ENCODE measurements around the gene VWA3B. TPM values are rescaled to one million over a fixed set of nuclear protein-coding genes. Genes with fewer than 3 reads are reported as not detected.
"Not testable (repeated sequence)": the region's sequence is repeated elsewhere in the genome, so short reads cannot be mapped to it uniquely, and the experiment has no call there.

Gene VWA3B
- total RNA-seq, 1 donor from 2014 or later, result not detected

DNA sequence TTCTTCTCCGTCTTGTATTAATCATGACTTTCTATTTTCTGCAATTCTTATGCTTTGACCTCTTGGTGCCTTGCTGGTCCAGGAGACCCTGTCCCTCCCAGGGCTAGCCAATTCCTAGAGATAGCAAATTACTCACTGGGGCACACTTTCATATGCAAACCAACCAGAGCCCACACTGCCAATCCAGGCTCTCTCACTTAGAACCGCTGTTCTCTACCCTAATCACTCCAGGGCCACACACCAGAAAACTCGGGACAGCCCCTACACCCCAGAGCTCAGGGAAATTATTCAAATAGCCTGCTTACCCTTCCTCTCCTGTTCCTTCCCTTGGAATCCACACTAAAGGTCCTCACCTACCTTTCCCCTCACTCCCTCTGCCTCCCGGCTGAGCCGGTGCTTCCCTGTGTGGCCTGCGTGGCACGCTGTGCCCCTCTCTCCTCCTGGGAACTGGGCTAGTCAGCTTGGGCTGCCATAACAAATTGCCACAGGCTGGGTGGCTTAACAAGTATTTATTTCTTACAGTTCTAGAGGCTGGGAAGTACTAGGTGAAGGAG, 41.7 kb downstream of the VWA3B start:
- TF ChIP-seq, protein P1, sequence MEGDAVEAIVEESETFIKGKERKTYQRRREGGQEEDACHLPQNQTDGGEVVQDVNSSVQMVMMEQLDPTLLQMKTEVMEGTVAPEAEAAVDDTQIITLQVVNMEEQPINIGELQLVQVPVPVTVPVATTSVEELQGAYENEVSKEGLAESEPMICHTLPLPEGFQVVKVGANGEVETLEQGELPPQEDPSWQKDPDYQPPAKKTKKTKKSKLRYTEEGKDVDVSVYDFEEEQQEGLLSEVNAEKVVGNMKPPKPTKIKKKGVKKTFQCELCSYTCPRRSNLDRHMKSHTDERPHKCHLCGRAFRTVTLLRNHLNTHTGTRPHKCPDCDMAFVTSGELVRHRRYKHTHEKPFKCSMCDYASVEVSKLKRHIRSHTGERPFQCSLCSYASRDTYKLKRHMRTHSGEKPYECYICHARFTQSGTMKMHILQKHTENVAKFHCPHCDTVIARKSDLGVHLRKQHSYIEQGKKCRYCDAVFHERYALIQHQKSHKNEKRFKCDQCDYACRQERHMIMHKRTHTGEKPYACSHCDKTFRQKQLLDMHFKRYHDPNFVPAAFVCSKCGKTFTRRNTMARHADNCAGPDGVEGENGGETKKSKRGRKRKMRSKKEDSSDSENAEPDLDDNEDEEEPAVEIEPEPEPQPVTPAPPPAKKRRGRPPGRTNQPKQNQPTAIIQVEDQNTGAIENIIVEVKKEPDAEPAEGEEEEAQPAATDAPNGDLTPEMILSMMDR (IDR thresholded peaks at IDR 0.05), result no peak
- Mint-ChIP-seq H3K4me1 (ENCODE audit: low read depth) (no peaks in the 10 kb centered on the region), H3K27ac (ENCODE audit: unreplicated experiment) (no peak overlapping the region), H3K27me3 (ENCODE audit: low read depth) (peaks cover 54% of the 10 kb centered on the region), H3K4me3 (ENCODE audit: unreplicated experiment) (no peak overlapping the region), H3K36me3 (ENCODE audit: low read depth) (no peaks in the 10 kb centered on the region), H3K9me3 (ENCODE audit: low read depth) (no peaks in the 10 kb centered on the region)
- DNase-seq (ENCODE audit: low spot score), result no peak

DNA sequence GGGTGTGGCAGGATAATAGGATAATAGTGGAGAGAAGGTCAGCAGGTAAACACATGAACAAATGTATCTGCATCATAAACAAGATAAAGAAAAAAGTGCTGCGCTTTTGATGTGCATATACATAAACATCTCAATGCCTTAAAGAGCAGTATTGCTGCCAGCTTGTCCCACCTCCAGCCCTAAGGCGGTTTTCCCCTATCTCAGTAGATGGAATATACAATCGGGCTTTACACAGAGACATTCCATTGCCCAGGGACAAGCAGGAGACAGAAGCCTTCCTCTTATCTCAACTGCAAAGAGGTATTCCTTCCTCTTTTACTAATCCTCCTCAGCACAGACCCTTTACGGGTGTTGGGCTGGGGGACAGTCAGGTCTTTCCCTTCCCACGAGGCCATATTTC, 43.1 kb downstream of the VWA3B start:
- H3K9me3 Mint-ChIP-seq (ENCODE audit: low read depth); H3K4me1 Mint-ChIP-seq (ENCODE audit: low read depth); DNase-seq (ENCODE audit: low spot score); H3K27ac Mint-ChIP-seq (ENCODE audit: unreplicated experiment); H3K4me3 Mint-ChIP-seq (ENCODE audit: unreplicated experiment); H3K36me3 Mint-ChIP-seq (ENCODE audit: low read depth): not testable (repeated sequence)
- H3K27me3 Mint-ChIP-seq (ENCODE audit: low read depth), result peaks cover 45% of the 10 kb centered on the region

DNA sequence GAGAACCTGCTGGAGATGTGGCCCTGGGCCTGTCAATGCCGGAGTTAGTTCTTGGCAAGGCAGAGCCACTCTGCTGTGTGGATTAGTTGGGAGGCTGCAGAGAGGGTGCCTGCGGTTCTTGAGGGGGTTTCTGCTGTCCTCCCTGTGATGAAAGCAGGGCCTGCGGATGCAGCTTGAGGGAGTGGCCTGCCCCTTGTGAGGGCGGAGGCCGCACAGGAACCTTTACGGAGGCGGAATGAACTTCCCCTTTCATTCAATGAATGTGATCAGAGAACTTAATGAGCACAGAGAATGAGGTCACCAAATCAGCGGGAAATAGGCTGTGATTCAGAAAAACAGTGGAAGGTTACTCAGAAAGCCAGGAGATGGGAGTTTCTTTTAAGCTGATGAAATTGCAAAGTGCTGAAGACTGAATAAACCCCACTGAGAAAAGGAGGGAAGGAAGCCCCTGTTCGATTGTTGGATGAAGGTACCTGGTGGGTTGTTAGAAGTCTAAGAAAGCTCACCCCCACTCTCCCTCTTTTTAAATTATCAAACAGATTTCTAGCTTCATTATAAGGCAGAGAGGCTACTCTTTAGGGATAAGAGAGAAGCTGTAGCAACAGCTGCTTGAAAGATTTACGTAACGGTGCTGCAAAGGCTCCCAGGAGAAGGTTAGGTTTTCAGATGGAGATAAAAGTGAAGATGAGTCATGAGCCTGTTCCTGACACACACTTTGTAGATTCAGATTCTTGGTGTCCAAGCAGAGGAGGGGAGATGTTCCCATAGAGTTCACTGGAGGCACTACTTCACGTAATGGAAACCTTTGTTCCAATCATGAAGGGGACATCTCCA, 47.4 kb downstream of the VWA3B start:
- H3K27ac Mint-ChIP-seq (ENCODE audit: unreplicated experiment), result no peak overlapping the region
- peaks cover 23% of the 10 kb centered on the region for H3K27me3 Mint-ChIP-seq (ENCODE audit: low read depth)
- DNase-seq (ENCODE audit: low spot score), result no peak
- H3K4me3 Mint-ChIP-seq (ENCODE audit: unreplicated experiment), result no peak overlapping the region
- H3K36me3 Mint-ChIP-seq (ENCODE audit: low read depth), result no peaks in the 10 kb centered on the region
- TF ChIP-seq, protein P1 (IDR thresholded peaks at IDR 0.05), result no peak
- H3K4me1 Mint-ChIP-seq (ENCODE audit: low read depth), result no peaks in the 10 kb centered on the region
- peaks cover 4% of the 10 kb centered on the region for H3K9me3 Mint-ChIP-seq (ENCODE audit: low read depth)

DNA sequence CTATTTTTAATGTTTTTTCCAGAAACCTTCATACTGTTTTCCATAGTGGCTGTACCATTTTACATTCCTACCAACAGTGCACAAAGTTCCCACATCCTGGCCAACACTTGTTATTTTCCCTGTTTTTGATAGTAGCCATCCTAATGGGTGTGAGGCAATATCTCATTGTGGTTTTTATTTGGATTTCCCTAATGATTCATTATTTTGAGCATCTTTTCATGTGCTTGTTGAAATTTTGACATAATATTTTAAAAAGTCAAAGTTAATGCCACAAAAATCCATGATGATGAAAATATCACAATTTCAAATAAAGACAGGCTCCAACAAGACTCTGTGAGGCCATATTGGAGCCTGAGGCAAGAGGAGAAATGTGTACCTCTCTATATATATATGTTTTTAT, 50.2 kb downstream of the VWA3B start:
- H3K27me3 Mint-ChIP-seq (ENCODE audit: low read depth), result peaks cover 16% of the 10 kb centered on the region
- H3K4me1 Mint-ChIP-seq (ENCODE audit: low read depth), result no peaks in the 10 kb centered on the region
- no peak overlapping the region for H3K4me3 Mint-ChIP-seq (ENCODE audit: unreplicated experiment)
- H3K36me3 Mint-ChIP-seq (ENCODE audit: low read depth), result no peaks in the 10 kb centered on the region
- H3K9me3 Mint-ChIP-seq (ENCODE audit: low read depth), result peaks cover 4% of the 10 kb centered on the region
- TF ChIP-seq, protein P1 (IDR thresholded peaks at IDR 0.05), result no peak
- no peak for DNase-seq (ENCODE audit: low spot score)
- H3K27ac Mint-ChIP-seq (ENCODE audit: unreplicated experiment), result no peak overlapping the region

DNA sequence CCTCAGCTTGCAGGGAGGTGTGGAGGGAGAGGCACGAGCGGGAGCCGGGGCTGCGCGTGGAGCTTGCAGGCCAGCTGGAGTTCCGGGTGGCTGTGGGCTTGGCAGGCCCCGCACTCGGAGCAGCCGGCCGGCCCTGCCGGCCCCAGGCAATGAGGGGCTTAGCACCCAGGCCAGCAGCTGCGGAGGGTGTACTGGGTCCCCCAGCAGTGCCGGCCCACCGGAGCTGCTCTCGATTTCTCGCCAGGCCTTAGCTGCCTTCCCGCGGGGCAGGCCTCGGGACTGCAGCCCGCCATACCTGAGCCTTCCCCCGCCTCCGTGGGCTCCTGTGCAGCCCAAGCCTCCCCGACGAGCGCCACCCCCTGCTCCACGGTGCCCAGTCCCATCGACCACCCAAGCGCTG, 52.0 kb downstream of the VWA3B start:
- not testable (repeated sequence) for H3K27ac Mint-ChIP-seq (ENCODE audit: unreplicated experiment); H3K4me3 Mint-ChIP-seq (ENCODE audit: unreplicated experiment); H3K4me1 Mint-ChIP-seq (ENCODE audit: low read depth); DNase-seq (ENCODE audit: low spot score); H3K36me3 Mint-ChIP-seq (ENCODE audit: low read depth); H3K9me3 Mint-ChIP-seq (ENCODE audit: low read depth)
- peaks cover 16% of the 10 kb centered on the region for H3K27me3 Mint-ChIP-seq (ENCODE audit: low read depth)

DNA sequence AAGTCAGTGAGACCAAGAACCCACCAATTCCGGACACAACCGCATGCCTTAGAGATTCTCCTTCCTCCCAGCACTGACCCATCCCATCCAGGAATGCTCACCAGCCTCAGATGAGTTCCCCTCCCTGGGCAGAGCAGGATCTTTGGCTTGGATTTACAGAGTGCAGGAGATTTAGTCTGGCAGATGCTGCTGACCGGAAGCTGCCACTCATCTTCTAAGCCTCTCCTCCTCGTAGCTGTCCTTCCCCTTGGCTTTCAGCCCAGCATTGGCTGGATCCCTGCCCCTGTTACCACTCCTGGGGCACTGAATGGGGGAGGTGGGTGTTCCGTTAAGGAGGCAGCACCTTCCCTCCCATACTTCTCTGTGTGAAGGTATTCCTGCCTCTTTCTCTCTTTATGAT, 53.2 kb downstream of the VWA3B start:
- Mint-ChIP-seq H3K36me3 (ENCODE audit: low read depth) (no peaks in the 10 kb centered on the region), H3K27ac (ENCODE audit: unreplicated experiment) (no peak overlapping the region), H3K9me3 (ENCODE audit: low read depth) (peaks cover 4% of the 10 kb centered on the region), H3K27me3 (ENCODE audit: low read depth) (peaks cover 14% of the 10 kb centered on the region), H3K4me3 (ENCODE audit: unreplicated experiment) (no peak overlapping the region), H3K4me1 (ENCODE audit: low read depth) (no peaks in the 10 kb centered on the region)
- DNase-seq (ENCODE audit: low spot score), result no peak
- TF ChIP-seq, protein P1 (IDR thresholded peaks at IDR 0.05), result no peak
